IMR-90 (cell line): ENCODE data around the gene MLH3.

Source experiments
- BHLHE40 ChIP-seq: fragments of 150-350 bp; IDR thresholded peaks from 2 replicates; pipeline ENCODE4 v1.6.1; 2016; ENCODE audit warnings: mild to moderate bottlenecking, low read depth, low read length
- CEBPB ChIP-seq: IDR thresholded peaks from 2 replicates; pipeline ENCODE4 v1.6.1; 2012; ENCODE audit warnings: low read depth, low read length, improper control_type of control experiment
- CHD1 ChIP-seq: IDR thresholded peaks from 2 replicates; pipeline ENCODE4 v1.6.1; 2012; ENCODE audit warnings: low read depth, low read length, improper control_type of control experiment
- FOS ChIP-seq: fragments of 150-350 bp; IDR thresholded peaks from 2 replicates; pipeline ENCODE4 v1.6.1; 2016; ENCODE audit warnings: low read depth, low read length
- MAFK ChIP-seq: IDR thresholded peaks from 2 replicates; pipeline ENCODE4 v1.6.1; 2012; ENCODE audit warnings: low read depth, low read length, improper control_type of control experiment
- MAZ ChIP-seq: IDR thresholded peaks from 2 replicates; pipeline ENCODE4 v1.6.1; 2012; ENCODE audit warnings: low read depth, mild to moderate bottlenecking, low read length, improper control_type of control experiment, moderate library complexity, borderline replicate concordance
- MXI1 ChIP-seq: IDR thresholded peaks from 2 replicates; pipeline ENCODE4 v1.6.1; 2012; ENCODE audit warnings: low read depth, mild to moderate bottlenecking, low read length, moderate library complexity, borderline replicate concordance
- POLR2A ChIP-seq: IDR thresholded peaks from 2 replicates; pipeline ENCODE4 v1.6.1; 2012; ENCODE audit warnings: mild to moderate bottlenecking, low read depth, low read length
- RAD21 ChIP-seq: IDR thresholded peaks from 2 replicates; pipeline ENCODE4 v1.6.1; 2012; ENCODE audit warnings: low read length, improper control_type of control experiment
- RFX5 ChIP-seq: IDR thresholded peaks from 2 replicates; pipeline ENCODE4 v1.8.0; 2012; ENCODE audit warnings: low read depth, mild to moderate bottlenecking, low read length, moderate library complexity
- SMC3 ChIP-seq: fragments of 150-350 bp; IDR thresholded peaks from 2 replicates; pipeline ENCODE4 v1.6.1; 2016; ENCODE audit warnings: low read depth, mild to moderate bottlenecking, antibody characterized with exemption, low read length, moderate library complexity
- TF ChIP-seq, protein P1 (sequence below): conservative IDR thresholded peaks from 2 replicates; pipeline ENCODE4 v1.5.1; 2012; ENCODE audit warnings: mild to moderate bottlenecking, low read depth, low read length, improper control_type of control experiment
- TF ChIP-seq, protein P2 (sequence below): fragments of 150-350 bp; IDR thresholded peaks from 2 replicates; pipeline ENCODE4 v1.6.1; 2016; ENCODE audit warnings: low read depth, mild to moderate bottlenecking, low read length, moderate library complexity, borderline replicate concordance
- TF ChIP-seq, protein P3 (sequence below): fragments of 150-350 bp; IDR thresholded peaks from 2 replicates; pipeline ENCODE4 v1.6.1; 2017; ENCODE audit warnings: mild to moderate bottlenecking, antibody characterized with exemption, low read length, low read depth

DNA sequence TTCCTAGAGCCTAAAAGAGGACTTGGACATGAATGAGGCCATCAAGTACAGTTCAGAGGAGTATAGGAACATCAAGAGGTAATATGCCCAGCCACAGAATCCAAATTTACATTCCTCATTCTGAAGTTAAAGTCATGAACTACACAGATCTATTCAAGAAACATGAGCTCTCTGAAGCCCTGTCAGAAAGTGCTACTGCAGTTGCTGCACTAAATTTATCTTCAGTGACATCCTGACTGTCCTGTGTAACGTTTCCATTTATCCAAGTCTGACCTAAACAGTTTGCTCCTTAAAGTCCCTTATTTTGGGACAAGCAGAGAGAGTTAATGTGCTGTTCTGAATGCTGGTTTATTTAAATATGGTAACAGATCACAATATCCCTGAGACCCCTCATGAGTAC, 47.4 kb upstream of the MLH3 start:
- TF ChIP-seq, protein P1, sequence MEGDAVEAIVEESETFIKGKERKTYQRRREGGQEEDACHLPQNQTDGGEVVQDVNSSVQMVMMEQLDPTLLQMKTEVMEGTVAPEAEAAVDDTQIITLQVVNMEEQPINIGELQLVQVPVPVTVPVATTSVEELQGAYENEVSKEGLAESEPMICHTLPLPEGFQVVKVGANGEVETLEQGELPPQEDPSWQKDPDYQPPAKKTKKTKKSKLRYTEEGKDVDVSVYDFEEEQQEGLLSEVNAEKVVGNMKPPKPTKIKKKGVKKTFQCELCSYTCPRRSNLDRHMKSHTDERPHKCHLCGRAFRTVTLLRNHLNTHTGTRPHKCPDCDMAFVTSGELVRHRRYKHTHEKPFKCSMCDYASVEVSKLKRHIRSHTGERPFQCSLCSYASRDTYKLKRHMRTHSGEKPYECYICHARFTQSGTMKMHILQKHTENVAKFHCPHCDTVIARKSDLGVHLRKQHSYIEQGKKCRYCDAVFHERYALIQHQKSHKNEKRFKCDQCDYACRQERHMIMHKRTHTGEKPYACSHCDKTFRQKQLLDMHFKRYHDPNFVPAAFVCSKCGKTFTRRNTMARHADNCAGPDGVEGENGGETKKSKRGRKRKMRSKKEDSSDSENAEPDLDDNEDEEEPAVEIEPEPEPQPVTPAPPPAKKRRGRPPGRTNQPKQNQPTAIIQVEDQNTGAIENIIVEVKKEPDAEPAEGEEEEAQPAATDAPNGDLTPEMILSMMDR: no peak
- TF ChIP-seq SMC3 (no peak), POLR2A (no peak), MXI1 (no peak), MAFK (no peak), BHLHE40 (no peak), FOS (no peak), RAD21 (no peak), RFX5 (no peak), CHD1 (no peak), MAZ (no peak), CEBPB (no peak)
- TF ChIP-seq, protein P2, sequence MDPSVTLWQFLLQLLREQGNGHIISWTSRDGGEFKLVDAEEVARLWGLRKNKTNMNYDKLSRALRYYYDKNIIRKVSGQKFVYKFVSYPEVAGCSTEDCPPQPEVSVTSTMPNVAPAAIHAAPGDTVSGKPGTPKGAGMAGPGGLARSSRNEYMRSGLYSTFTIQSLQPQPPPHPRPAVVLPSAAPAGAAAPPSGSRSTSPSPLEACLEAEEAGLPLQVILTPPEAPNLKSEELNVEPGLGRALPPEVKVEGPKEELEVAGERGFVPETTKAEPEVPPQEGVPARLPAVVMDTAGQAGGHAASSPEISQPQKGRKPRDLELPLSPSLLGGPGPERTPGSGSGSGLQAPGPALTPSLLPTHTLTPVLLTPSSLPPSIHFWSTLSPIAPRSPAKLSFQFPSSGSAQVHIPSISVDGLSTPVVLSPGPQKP: no peak
- TF ChIP-seq, protein P3, sequence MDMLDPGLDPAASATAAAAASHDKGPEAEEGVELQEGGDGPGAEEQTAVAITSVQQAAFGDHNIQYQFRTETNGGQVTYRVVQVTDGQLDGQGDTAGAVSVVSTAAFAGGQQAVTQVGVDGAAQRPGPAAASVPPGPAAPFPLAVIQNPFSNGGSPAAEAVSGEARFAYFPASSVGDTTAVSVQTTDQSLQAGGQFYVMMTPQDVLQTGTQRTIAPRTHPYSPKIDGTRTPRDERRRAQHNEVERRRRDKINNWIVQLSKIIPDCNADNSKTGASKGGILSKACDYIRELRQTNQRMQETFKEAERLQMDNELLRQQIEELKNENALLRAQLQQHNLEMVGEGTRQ: no peak
